GM19463 (cell line): ENCODE data around the gene B4GALNT3.
"Not testable (repeated sequence)": the region's sequence is repeated elsewhere in the genome, so short reads cannot be mapped to it uniquely, and the experiment has no call there.

Experiments used
- ATAC-seq: cut with Tn5 transposase; IDR thresholded peaks from one replicate; pipeline ENCODE4 v1.9.1; 2021; ENCODE audit warnings: mild to moderate bottlenecking, moderate library complexity; ENCODE audit not compliant: unreplicated experiment

The B4GALNT3 gene

GRCh38 chr12:459430-460258, at the start of gene B4GALNT3:
Gene B4GALNT3 (plus strand): TSS chr12:459939. CDS start chr12:460377, 438 bp downstream.
- no peak for ATAC-seq

- no peak for ATAC-seq
Observed at GRCh38 chr12:414859-415258, 44.9 kb upstream of the B4GALNT3 start.

GRCh38 chr12:418432-418831, 41.3 kb upstream of the B4GALNT3 start:
- no peak for ATAC-seq

GRCh38 chr12:422526-422925, 37.2 kb upstream of the B4GALNT3 start:
- no peak for ATAC-seq

DNA sequence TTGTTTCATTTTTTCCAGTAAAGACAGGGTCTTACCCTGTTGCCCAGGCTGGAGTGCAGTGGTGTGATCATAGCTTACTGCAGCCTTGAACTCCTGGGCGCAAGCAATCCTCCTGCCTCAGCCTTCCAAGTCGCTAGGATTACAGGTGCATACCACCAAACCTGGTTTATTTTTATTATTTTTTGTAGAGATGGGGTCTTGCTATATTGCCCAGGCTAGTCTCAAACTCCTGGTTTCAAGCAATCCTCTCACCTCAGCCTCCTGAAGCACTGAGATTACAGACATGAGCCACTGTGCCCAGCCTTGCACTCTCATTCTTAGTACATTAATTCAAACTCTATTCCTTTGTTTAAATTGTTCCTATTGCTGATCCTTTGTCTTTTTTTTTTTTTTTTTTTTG, 24.0 kb upstream of the B4GALNT3 start:
- not testable (repeated sequence) for ATAC-seq

DNA sequence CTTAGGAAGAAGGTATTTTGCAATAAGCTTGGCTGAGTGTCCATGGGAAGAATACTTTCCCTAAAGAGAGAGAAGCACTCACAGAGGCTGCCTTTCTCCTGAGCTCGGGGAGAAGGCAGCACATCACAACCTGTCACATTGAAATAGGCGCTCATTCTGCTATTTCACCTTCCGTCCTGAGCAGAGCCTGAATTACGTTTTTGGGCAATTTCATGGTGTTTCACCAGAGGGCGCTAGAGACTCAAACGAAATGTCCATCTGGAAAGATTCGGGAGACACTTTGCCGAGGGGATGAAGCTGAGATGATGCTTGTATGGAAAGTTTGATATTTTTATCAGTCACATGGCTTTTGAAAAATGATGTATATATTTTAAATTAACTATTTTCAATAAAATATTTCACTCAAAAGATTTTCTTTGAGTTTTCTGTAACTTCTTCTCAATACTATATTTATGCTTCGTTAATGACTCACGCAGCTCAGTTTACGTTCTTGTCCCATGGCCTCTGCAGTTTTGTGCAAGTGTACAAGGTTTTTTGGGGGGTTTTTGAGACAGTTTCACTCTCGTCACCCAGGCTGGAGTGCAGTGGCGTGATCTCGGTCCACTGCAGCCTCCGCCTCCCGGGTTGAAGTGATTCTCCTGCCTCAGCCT, 17.4 kb upstream of the B4GALNT3 start:
- ATAC-seq, result no peak

DNA sequence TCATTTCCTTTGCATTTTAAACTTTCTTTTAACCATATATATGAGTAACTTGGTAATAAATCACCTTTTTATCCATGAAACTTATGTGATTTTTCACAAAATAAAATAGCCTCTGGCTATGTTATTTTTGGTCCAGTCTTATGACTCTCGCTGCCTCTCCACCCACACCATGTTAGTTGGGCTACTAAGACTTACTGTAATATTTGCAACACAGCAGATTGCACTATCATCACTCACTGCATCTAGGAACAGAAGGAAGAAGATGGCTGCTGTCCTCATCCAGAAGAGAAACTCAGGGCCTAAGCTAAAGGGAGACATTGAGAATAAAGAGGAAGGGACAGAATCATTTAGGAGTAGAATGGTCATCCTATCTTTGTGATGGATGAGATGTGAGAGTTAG, 12.6 kb upstream of the B4GALNT3 start:
- ATAC-seq, result no peak

DNA sequence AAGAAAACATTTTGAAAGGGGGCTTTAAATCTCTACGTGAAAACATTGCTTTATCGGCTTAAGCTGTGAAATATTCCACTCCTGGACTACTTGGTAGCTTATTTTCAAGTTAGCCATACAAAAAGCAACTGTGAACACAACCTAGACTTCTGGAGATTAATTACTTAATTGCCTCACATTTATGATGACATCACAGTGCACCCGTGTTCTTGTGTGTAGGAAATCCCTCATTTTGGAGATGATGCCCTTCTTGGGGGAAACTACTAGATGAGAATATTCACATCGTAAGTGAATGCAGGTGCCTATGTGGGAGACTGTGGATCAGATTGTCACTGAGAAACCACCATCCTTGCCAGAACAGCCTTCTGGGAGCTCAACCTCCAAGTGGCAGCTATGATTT, 10.5 kb upstream of the B4GALNT3 start:
- ATAC-seq, result no peak

DNA sequence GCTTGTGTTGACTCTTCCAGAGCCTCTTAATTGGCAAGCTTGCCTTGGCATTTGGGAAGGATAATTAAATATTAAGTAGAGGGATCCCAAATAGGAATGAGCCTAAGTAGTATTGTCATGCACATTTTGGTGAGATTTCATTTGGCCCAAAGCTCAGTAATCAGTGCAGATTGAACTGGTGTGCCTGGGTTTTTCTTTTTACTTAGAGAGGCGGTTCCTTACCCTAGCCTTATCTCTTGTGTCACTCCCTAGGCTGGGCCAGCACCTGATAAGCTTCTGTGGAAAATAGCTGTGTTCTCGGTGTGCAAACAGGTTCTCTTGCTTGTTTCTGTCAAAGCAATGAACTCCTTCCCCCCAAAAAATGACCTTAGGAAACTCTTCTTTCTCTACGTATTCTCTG, 9.3 kb upstream of the B4GALNT3 start:
- ATAC-seq, result no peak

GRCh38 chr12:452667-453210, 7.0 kb upstream of the B4GALNT3 start:
- ATAC-seq, result no peak

- ATAC-seq, result no peak
Observed at GRCh38 chr12:454833-455232, 4.9 kb upstream of the B4GALNT3 start.

- ATAC-seq, result no peak
Observed at GRCh38 chr12:455821-456220, 3.9 kb upstream of the B4GALNT3 start.

GRCh38 chr12:457676-458075, 2.1 kb upstream of the B4GALNT3 start:
- no peak for ATAC-seq

- no peak for ATAC-seq
Observed at GRCh38 chr12:459050-459429, 699 bp upstream of the B4GALNT3 start.

DNA sequence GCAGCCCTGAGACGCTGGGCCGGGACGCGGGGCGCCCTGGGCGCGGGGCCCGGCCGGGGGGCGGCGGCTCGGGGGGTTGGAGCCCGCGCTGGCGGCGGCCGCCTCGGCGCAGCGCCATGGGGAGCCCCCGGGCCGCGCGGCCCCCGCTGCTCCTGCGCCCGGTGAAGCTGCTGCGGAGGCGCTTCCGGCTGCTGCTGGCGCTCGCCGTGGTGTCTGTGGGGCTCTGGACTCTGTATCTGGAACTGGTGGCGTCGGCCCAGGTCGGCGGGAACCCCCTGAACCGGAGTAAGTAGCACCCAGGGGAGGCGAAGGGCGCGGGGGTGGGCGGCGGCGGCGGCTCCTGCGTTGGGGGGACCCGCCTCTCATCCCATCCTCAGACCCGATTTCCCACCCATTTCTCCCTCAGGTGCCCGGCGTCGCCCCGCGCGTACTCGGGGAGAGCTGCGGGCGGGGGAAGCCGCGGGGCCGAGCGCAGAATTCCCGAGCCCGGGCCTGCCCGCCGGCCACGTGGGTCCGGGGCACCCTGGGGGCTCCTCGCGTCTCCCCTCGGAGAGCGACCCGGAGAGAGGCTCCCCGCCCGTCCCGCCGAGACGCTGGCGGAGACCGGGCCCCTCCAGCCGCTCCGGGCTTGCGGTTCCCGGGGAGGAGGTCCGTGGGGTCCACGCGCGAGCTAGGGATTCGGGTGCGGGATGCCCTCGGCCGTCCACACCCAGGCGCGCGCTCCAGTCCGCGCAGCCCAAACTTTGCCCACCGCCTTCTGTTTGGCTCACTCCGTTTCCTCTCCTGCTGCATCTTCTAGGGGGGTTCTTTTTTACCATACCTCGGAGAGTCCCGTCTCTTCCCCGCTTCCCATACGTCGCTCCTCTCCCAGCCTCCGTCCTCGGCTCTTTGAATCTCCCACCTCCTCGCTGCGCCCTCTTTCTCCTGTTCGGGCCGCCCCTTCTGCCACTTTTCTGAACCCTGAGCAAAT, 807 bp downstream of the B4GALNT3 start:
- ATAC-seq, result no peak

GRCh38 chr12:461425-461824, 1.7 kb downstream of the B4GALNT3 start:
- ATAC-seq, result no peak

DNA sequence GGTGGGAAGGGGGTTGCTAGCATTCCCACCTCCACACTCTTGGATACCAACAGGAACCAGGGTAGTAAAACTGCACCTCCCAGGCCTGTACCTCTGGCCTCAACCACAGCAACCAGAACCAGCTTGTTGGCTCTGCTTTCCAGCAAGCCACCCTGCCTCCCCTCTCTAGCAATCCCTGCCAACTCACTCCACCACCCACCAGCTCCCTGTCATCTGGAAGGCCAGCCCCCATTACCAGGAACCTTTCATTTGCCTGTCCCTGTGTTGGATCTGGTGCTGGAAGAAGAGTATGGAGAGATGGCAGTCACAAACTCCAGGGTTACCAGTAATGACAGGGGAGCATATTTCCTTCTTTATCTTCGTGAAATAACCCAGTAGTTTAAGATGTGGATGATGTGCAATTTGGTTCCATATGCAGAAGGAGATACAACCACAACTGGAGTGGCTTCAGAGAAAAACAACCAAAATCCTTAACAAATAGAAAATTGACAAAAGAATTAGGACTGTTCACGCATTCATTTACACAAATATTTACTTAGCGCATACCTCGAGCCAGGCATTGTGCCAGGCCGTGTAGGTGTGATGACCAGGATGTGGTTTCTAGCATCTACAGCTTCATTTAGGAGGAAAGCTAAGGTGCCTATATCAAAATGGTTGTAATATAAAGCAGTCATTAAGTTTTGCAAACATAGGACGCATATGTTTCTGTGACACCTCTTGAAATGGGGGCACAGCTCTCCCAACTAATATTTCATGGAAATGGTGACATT, 3.4 kb downstream of the B4GALNT3 start:
- no peak for ATAC-seq

- no peak for ATAC-seq
Observed at GRCh38 chr12:464484-465267, 4.9 kb downstream of the B4GALNT3 start.

GRCh38 chr12:466039-466438, 6.3 kb downstream of the B4GALNT3 start:
- no peak for ATAC-seq
